Testis (tissue), 2 donors: ENCODE measurements around the gene SULT2A1.

ENCODE experiments used
- POLR2A ChIP-seq: fragments of 450-650 bp; IDR thresholded peaks from one replicate; pipeline ENCODE4 v1.6.1; 2017; ENCODE audit warnings: antibody characterized with exemption, mild to moderate bottlenecking, moderate library complexity
- TF ChIP-seq, protein P1 (sequence below), 3 experiments: fragments of 450-650 bp in 2 of 3; fragments of 200-600 bp in 1 of 3; sonication (generic) in 1 of 3; IDR thresholded peaks; one replicate each; pipeline ENCODE4 v1.5.1; 2016 to 2019; ENCODE audit warnings: antibody characterized with exemption in 3 of 3, mild to moderate bottlenecking in 2 of 3, moderate library complexity in 1 of 3

DNA sequence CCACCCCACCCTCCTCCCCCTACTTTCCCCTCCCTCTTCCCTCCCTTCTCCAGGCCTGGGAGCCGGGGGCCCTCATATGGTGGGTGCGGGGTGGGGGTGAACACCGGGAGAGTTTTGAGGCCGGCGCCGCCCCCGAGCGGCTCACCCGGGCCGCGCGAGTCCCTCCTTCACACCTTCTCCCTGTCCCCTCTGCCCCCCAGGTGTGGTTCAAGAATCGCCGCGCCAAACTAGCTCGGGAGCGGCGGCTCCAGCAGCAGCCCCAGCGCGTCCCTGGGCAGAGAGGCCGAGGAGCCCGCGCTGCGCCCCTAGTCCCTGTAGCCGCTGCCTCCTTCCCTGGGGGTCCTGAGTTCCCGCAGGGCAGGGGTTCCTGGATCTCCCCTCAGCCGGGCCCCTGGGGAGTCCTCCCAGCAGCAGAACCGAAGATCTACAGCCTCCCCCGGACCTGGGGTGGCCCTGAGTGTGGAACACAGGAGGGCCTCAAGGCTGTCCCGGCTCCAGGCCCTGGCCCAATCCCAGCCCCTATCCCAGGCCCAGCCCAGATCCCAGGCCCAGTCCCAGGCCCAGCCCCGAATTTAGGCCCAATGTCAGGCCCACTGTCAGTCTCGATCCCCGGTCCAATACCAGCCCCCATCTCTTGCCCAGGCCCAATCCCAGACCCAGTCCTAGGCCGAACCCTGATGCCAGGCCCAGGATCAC is 25.4 kb downstream of the SULT2A1 start:
- TF ChIP-seq, protein P1, sequence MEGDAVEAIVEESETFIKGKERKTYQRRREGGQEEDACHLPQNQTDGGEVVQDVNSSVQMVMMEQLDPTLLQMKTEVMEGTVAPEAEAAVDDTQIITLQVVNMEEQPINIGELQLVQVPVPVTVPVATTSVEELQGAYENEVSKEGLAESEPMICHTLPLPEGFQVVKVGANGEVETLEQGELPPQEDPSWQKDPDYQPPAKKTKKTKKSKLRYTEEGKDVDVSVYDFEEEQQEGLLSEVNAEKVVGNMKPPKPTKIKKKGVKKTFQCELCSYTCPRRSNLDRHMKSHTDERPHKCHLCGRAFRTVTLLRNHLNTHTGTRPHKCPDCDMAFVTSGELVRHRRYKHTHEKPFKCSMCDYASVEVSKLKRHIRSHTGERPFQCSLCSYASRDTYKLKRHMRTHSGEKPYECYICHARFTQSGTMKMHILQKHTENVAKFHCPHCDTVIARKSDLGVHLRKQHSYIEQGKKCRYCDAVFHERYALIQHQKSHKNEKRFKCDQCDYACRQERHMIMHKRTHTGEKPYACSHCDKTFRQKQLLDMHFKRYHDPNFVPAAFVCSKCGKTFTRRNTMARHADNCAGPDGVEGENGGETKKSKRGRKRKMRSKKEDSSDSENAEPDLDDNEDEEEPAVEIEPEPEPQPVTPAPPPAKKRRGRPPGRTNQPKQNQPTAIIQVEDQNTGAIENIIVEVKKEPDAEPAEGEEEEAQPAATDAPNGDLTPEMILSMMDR (IDR thresholded peaks at IDR 0.05), result no peak
- TF ChIP-seq POLR2A, result no peak
